B cell (primary cell): ENCODE results near the gene RARA. TPM values are rescaled to one million over a fixed set of nuclear protein-coding genes. Genes with fewer than 3 reads are reported as not detected.

Experiments
- ATAC-seq: fragments of 200-7000 bp; cut with Tn5 transposase; one replicate; pipeline ENCODE4 v1.10.0; 2021; ENCODE audit warnings: low read depth, mild to moderate bottlenecking, moderate number of reproducible peaks, moderate library complexity
- CTCF ChIA-PET: fragments of 350-600 bp; sonication (Branson Sonifier 250); formaldehyde crosslinking; loops from one replicate; lab custom pipeline; 2021; ENCODE audit warnings: antibody characterized with exemption, inconsistent platforms; lab: Charles Lee
- POLR2A ChIA-PET: fragments of 350-600 bp; sonication (Branson Sonifier 250); formaldehyde crosslinking; loops from one replicate; lab custom pipeline; 2021; ENCODE audit warnings: antibody characterized with exemption; lab: Charles Lee
- DNase-seq: peaks from one replicate; pipeline ENCODE4 v3.0.0; 2013
- H2AFZ ChIP-seq: 2 replicates; pipeline ENCODE4 v1.6.1; 2012; ENCODE audit warnings: mild to moderate bottlenecking, low read depth, low read length; ENCODE audit not compliant: insufficient read depth, poor library complexity, severe bottlenecking
- H3K27ac ChIP-seq, 2 donors: 1 replicate in 1 of 2; 2 replicates in 1 of 2; pipeline ENCODE4 v1.5.1; 2012 to 2013; ENCODE audit warnings: low read length in 2 of 2, mild to moderate bottlenecking in 2 of 2, moderate library complexity in 1 of 2
- H3K27me3 ChIP-seq, 4 experiments: fragments of 200-600 bp in 1 of 4; sonication (generic) in 1 of 4; replicated peaks in 1 of 4; 1 replicate in 2 of 4; 2 replicates in 2 of 4; pipeline versions ENCODE4 v1.6.1 to v1.7.0; 2013 to 2016; ENCODE audit warnings: low read length in 3 of 4, mild to moderate bottlenecking in 2 of 4, mixed read lengths in 1 of 4, moderate library complexity in 1 of 4; ENCODE audit not compliant: insufficient read depth in 4 of 4, control insufficient read depth in 3 of 4; ENCODE audit errors: control extremely low read depth in 1 of 4
- H3K36me3 ChIP-seq, 2 experiments: replicated peaks in 1 of 2; 1 replicate in 1 of 2; 2 replicates in 1 of 2; pipeline versions ENCODE4 v1.6.1 to v1.7.1; 2013; ENCODE audit warnings: low read length in 1 of 2; ENCODE audit not compliant: insufficient read depth in 2 of 2, control insufficient read depth in 1 of 2; ENCODE audit errors: control extremely low read depth in 1 of 2, extremely low read depth in 1 of 2
- H3K4me1 ChIP-seq, 2 donors: fragments of 200-600 bp in 1 of 2; sonication (generic) in 1 of 2; 1 replicate in 1 of 2; 2 replicates in 1 of 2; pipeline versions ENCODE4 v1.5.1 to v1.6.1; 2013 to 2017; ENCODE audit warnings: low read length in 2 of 2; ENCODE audit not compliant: control insufficient read depth in 2 of 2, insufficient read depth in 2 of 2
- H3K4me2 ChIP-seq: replicated peaks from 2 replicates; pipeline ENCODE3; 2012; ENCODE audit warnings: mild to moderate bottlenecking, low read depth, low read length; ENCODE audit not compliant: poor library complexity, severe bottlenecking
- H3K4me3 ChIP-seq, 5 experiments: fragments of 200-600 bp in 1 of 5; sonication (generic) in 1 of 5; 1 replicate in 3 of 5; 2 replicates in 2 of 5; pipeline versions ENCODE4 v1.5.1 to v1.7.0; 2011 to 2016; ENCODE audit warnings: low read length in 4 of 5, mild to moderate bottlenecking in 4 of 5, low read depth in 2 of 5, control low read depth in 1 of 5, moderate library complexity in 1 of 5; ENCODE audit not compliant: insufficient read depth in 1 of 5; ENCODE audit errors: control extremely low read depth in 1 of 5, extremely low read depth in 1 of 5
- H3K79me2 ChIP-seq: fragments of 200-600 bp; sonication (generic); one replicate; pipeline ENCODE4 v1.6.0; 2016; ENCODE audit warnings: low read length; ENCODE audit not compliant: control insufficient read depth, insufficient read depth
- H3K9ac ChIP-seq: fragments of 200-600 bp; sonication (generic); 2 replicates; pipeline ENCODE4 v1.6.1; 2017; ENCODE audit warnings: mild to moderate bottlenecking, low read length, moderate library complexity
- H3K9me3 ChIP-seq, 3 donors: one replicate each; pipeline versions ENCODE4 v1.6.1 to v1.7.1; 2013; ENCODE audit warnings: low read length in 2 of 3; ENCODE audit not compliant: control insufficient read depth in 2 of 3, insufficient read depth in 1 of 3; ENCODE audit errors: control extremely low read depth in 1 of 3
- H4K20me1 ChIP-seq: 2 replicates; pipeline ENCODE4 v1.6.0; 2012; ENCODE audit warnings: mild to moderate bottlenecking, low read length; ENCODE audit not compliant: insufficient read depth, control insufficient read depth, poor library complexity, severe bottlenecking
- H3K27ac Mint-ChIP-seq: one replicate; pipeline ENCODE4 v1.8.0; 2021; ENCODE audit warnings: mixed read lengths
- H3K27me3 Mint-ChIP-seq: one replicate; pipeline ENCODE4 v1.8.0; 2021; ENCODE audit warnings: mixed read lengths
- H3K4me1 Mint-ChIP-seq: one replicate; pipeline ENCODE4 v1.8.0; 2021; ENCODE audit warnings: mixed read lengths
- H3K4me3 Mint-ChIP-seq: one replicate; pipeline ENCODE4 v1.8.0; 2021; ENCODE audit warnings: mixed read lengths
- H3K9me3 Mint-ChIP-seq: one replicate; pipeline ENCODE4 v1.8.0; 2022; ENCODE audit warnings: mixed read lengths; ENCODE audit not compliant: insufficient read depth
- CTCF ChIP-seq: fragments of 200-600 bp; IDR thresholded peaks from one replicate; pipeline ENCODE4 v1.8.0; 2022; ENCODE audit warnings: antibody characterized with exemption, mild to moderate bottlenecking
- EZH2 ChIP-seq: IDR thresholded peaks from 2 replicates; pipeline ENCODE4 v1.6.1; 2012; ENCODE audit warnings: borderline replicate concordance, low read depth, mild to moderate bottlenecking, moderate library complexity, low read length; ENCODE audit not compliant: insufficient read depth, poor library complexity, severe bottlenecking
- WGBS: methylation state at CpG from one replicate; pipeline ENCODE4 v1.1.5; 2013; ENCODE audit warnings: missing lambda C conversion rate; ENCODE audit not compliant: insufficient coverage; 5-methylcytosine and 5-hydroxymethylcytosine counted together
- intact Hi-C: fragments of 100-400 bp; cut with micrococcal nuclease; formaldehyde crosslinking; loops from one replicate; pipeline ENCODE4 v1.10.0; 2022
- polyA plus RNA-seq: library from polyadenylated mRNA; depleted of rRNA; stranded (reverse); fragments of >200 nt; gene quantifications from 2 replicates; pipeline ENCODE4 v1.2.3, GENCODE V29; 2012
- total RNA-seq, 2 donors: library from RNA; stranded (reverse); fragments of 120-200 nt in 1 of 2; gene quantifications; 1 replicate in 1 of 2; 2 replicates in 1 of 2; pipeline versions ENCODE4 v1.2.3 to v1.2.4, GENCODE V29; 2013 to 2022

The RARA gene
- total and polyA plus RNA-seq, 2 donors (not counting 1 experiment from before 2014, with no cell fraction given) = 20.7 to 86.2 TPM

GRCh38 chr17:40347319-40348135 is 38.5 kb downstream of the RARA start:
- intact Hi-C loops = no loop called here
- DNase-seq = peak; percentile 25

More at GRCh38 chr17:40347319-40348135, 38.5 kb downstream of the RARA start:
- H3K4me1 Mint-ChIP-seq = peaks cover 84% of the 10 kb centered on the region
- peak overlapping the region; percentile 67 for H3K27ac Mint-ChIP-seq
- CTCF ChIA-PET = interaction anchor here (0.6 to 3.3 kb wide), 5 partner anchors 17 to 318 kb away, joined by 3 to 15 read pairs (median 4); no protein-coding TSS in a partner anchor
- no peaks in the 10 kb centered on the region for H3K27me3 Mint-ChIP-seq
- Histone ChIP-seq H3K36me3 (peaks cover 0 to 29% of the 10 kb centered on the region in 2 experiments), H3K9me3 (no peaks in the 10 kb centered on the region), H2AFZ (no peak overlapping the region), H3K4me2 (peak overlapping the region; percentile 100), H3K9ac (no peak overlapping the region), H3K79me2 (peaks cover 42% of the 10 kb centered on the region), H3K4me1 (peaks cover 68 to 74% of the 10 kb centered on the region in 2 donors), H4K20me1 (peaks cover 50% of the 10 kb centered on the region), H3K27ac (peak overlapping the region in 1 of 2 donors; percentile 16), H3K4me3 (no peak overlapping the region), H3K27me3 (no peaks in the 10 kb centered on the region)
- no peak for ATAC-seq
- TF ChIP-seq EZH2 = no peak
- TF ChIP-seq CTCF = no peak
- POLR2A ChIA-PET = interaction anchor here (0.8 to 1.5 kb wide), 3 partner anchors 21 to 36 kb away, joined by 3 to 7 read pairs (median 4); no protein-coding TSS in a partner anchor
- peak overlapping the region; percentile 50 for H3K4me3 Mint-ChIP-seq
- WGBS = 50% methylated on average over 1 of the region's 9 CpGs
- H3K9me3 Mint-ChIP-seq = no peaks in the 10 kb centered on the region
